GM19240 (cell line): Measurements from ENCODE around the gene TASP1.
"Not testable (repeated sequence)": the region's sequence is repeated elsewhere in the genome, so short reads cannot be mapped to it uniquely, and the experiment has no call there.

ENCODE experiments used
- DNase-seq: peaks from one replicate; pipeline ENCODE4 v3.0.0; 2011; ENCODE audit warnings: low spot score; ENCODE audit not compliant: insufficient read length

TASP1 gene

GRCh38 chr20:13638496-13639149 is at the start of gene TASP1:
Gene TASP1, minus strand, starts transcription at chr20:13638932. Its CDS starts 8,854 bp downstream, at chr20:13630078.
- DNase-seq, result peak; percentile 87

- DNase-seq, result no peak
Observed at GRCh38 chr20:13687815-13688214, 49.1 kb upstream of the TASP1 start.

GRCh38 chr20:13685623-13686022 is 46.9 kb upstream of the TASP1 start:
- DNase-seq, result no peak

GRCh38 chr20:13684566-13685222 is 46.0 kb upstream of the TASP1 start:
- no peak for DNase-seq

- DNase-seq, result no peak
Observed at GRCh38 chr20:13683833-13684232, 45.1 kb upstream of the TASP1 start.

- DNase-seq, result no peak
Observed at GRCh38 chr20:13681248-13682125, 42.8 kb upstream of the TASP1 start.

- no peak for DNase-seq
Observed at GRCh38 chr20:13678944-13679343, 40.2 kb upstream of the TASP1 start.

GRCh38 chr20:13677241-13677640 is 38.5 kb upstream of the TASP1 start:
- DNase-seq, result no peak

- DNase-seq, result no peak
Observed at GRCh38 chr20:13676682-13677081, 38.0 kb upstream of the TASP1 start.

GRCh38 chr20:13672690-13673089 is 34.0 kb upstream of the TASP1 start:
- no peak for DNase-seq

- DNase-seq, result no peak
Observed at GRCh38 chr20:13671916-13672378, 33.2 kb upstream of the TASP1 start.

- no peak for DNase-seq
Observed at GRCh38 chr20:13671512-13671911, 32.8 kb upstream of the TASP1 start.

GRCh38 chr20:13670160-13670559 is 31.4 kb upstream of the TASP1 start:
- DNase-seq, result no peak

GRCh38 chr20:13665709-13666395 is 27.1 kb upstream of the TASP1 start:
- DNase-seq, result no peak

GRCh38 chr20:13661070-13661685 is 22.4 kb upstream of the TASP1 start:
- no peak for DNase-seq

GRCh38 chr20:13659288-13659687 is 20.6 kb upstream of the TASP1 start:
- DNase-seq, result no peak

GRCh38 chr20:13658060-13658459 is 19.3 kb upstream of the TASP1 start:
- DNase-seq, result not testable (repeated sequence)

- DNase-seq, result no peak
Observed at GRCh38 chr20:13656721-13657368, 18.1 kb upstream of the TASP1 start.

- DNase-seq, result no peak
Observed at GRCh38 chr20:13654463-13655023, 15.8 kb upstream of the TASP1 start.

- DNase-seq, result no peak
Observed at GRCh38 chr20:13650474-13650873, 11.7 kb upstream of the TASP1 start.
